Ishikawa (cell line): ENCODE measurements around the gene KCNQ1.

ENCODE experiments used
- CEBPB ChIP-seq: IDR thresholded peaks from 2 replicates; pipeline ENCODE4 v1.6.1; 2012
- CREB1 ChIP-seq: IDR thresholded peaks from 2 replicates; pipeline ENCODE4 v1.6.1; 2012; ENCODE audit warnings: low read depth
- EGR1 ChIP-seq: IDR thresholded peaks from 2 replicates; pipeline ENCODE4 v1.6.1; 2012
- EP300 ChIP-seq: IDR thresholded peaks from 2 replicates; pipeline ENCODE4 v1.6.1; 2012; ENCODE audit warnings: borderline replicate concordance
- FOXM1 ChIP-seq: IDR thresholded peaks from 2 replicates; pipeline ENCODE4 v1.6.1; 2012; ENCODE audit warnings: low read depth, borderline replicate concordance
- MAX ChIP-seq: IDR thresholded peaks from 2 replicates; pipeline ENCODE4 v1.6.1; 2012
- NFIC ChIP-seq: IDR thresholded peaks from 2 replicates; pipeline ENCODE4 v1.6.1; 2012
- RAD21 ChIP-seq: IDR thresholded peaks from 2 replicates; pipeline ENCODE4 v1.6.1; 2012; ENCODE audit warnings: low read depth
- REST ChIP-seq: IDR thresholded peaks from 2 replicates; pipeline ENCODE4 v1.6.1; 2012; ENCODE audit warnings: low read depth, mild to moderate bottlenecking
- TAF1 ChIP-seq: IDR thresholded peaks from 2 replicates; pipeline ENCODE4 v1.6.1; 2012; ENCODE audit warnings: low read depth, mild to moderate bottlenecking
- TCF12 ChIP-seq: IDR thresholded peaks from 2 replicates; pipeline ENCODE4 v1.6.1; 2012; ENCODE audit warnings: low read depth
- TEAD4 ChIP-seq: IDR thresholded peaks from 2 replicates; pipeline ENCODE4 v1.6.1; 2012
- YY1 ChIP-seq: IDR thresholded peaks from 2 replicates; pipeline ENCODE4 v1.6.1; 2012; ENCODE audit warnings: low read depth
- ZBTB7A ChIP-seq: IDR thresholded peaks from 2 replicates; pipeline ENCODE4 v1.6.1; 2012; ENCODE audit warnings: low read depth
- TF ChIP-seq, protein P1 (sequence below): IDR thresholded peaks from 2 replicates; pipeline ENCODE4 v1.6.1; 2012

The KCNQ1 gene

GRCh38 chr11:2797741-2798361 is 353.0 kb downstream of the KCNQ1 start:
- TF ChIP-seq RAD21 = no peak
- TF ChIP-seq FOXM1 = no peak
- no peak for TF ChIP-seq TCF12
- TF ChIP-seq ZBTB7A = no peak
- no peak for TF ChIP-seq TEAD4
- no peak for TF ChIP-seq EGR1
- TF ChIP-seq REST = no peak
- no peak for TF ChIP-seq CEBPB
- TF ChIP-seq NFIC = no peak
- TF ChIP-seq CREB1 = no peak
- TF ChIP-seq EP300 = no peak

DNA sequence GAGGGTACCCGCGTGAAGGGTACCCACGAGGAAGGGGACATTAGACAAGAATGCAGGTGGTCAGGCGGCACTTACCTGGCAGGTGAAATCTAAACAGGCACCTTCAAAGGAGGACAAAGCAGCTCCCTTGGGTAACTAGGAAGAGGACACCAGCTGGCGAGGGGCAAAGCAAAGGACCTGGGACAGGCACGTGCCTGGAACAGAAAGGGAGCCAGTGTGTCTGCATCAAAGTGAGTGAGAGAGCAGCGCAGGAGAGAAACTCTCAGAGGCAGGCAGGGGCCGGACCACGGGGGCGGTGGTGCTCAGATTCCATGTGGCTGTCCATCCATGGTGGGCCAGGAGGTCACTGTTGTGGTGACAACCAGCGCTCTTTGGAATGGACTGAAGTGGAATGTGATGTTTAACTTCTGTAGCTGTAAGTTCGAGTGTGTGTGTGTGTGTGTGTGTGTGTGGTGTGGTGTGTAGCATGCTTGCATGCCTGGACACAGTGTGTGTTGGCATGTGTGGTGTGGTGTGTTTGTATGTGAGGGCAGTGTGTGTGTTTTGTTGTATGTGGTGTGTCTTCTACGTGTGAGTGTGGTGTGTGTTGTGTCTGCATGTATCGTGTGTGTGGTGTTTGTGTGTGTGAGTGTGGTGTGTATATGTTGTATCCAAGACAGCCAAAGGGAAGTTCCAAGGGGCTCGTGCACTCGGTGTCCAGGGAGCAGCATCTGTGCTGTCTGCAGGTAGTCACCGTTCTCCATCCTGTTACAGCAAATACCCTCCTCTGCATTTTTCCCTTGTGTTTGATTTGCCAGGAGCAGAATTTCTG is 354.3 kb downstream of the KCNQ1 start:
- no peak for TF ChIP-seq CEBPB
- TF ChIP-seq RAD21 = no peak
- no peak for TF ChIP-seq EP300
- TF ChIP-seq TEAD4 = no peak
- TF ChIP-seq, protein P1, sequence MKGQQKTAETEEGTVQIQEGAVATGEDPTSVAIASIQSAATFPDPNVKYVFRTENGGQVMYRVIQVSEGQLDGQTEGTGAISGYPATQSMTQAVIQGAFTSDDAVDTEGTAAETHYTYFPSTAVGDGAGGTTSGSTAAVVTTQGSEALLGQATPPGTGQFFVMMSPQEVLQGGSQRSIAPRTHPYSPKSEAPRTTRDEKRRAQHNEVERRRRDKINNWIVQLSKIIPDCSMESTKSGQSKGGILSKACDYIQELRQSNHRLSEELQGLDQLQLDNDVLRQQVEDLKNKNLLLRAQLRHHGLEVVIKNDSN = no peak
- no peak for TF ChIP-seq TAF1
- no peak for TF ChIP-seq NFIC
- no peak for TF ChIP-seq ZBTB7A
- no peak for TF ChIP-seq CREB1
- TF ChIP-seq REST = no peak
- no peak for TF ChIP-seq MAX
- TF ChIP-seq FOXM1 = no peak
- TF ChIP-seq YY1 = no peak
- TF ChIP-seq EGR1 = no peak
- TF ChIP-seq TCF12 = no peak

DNA sequence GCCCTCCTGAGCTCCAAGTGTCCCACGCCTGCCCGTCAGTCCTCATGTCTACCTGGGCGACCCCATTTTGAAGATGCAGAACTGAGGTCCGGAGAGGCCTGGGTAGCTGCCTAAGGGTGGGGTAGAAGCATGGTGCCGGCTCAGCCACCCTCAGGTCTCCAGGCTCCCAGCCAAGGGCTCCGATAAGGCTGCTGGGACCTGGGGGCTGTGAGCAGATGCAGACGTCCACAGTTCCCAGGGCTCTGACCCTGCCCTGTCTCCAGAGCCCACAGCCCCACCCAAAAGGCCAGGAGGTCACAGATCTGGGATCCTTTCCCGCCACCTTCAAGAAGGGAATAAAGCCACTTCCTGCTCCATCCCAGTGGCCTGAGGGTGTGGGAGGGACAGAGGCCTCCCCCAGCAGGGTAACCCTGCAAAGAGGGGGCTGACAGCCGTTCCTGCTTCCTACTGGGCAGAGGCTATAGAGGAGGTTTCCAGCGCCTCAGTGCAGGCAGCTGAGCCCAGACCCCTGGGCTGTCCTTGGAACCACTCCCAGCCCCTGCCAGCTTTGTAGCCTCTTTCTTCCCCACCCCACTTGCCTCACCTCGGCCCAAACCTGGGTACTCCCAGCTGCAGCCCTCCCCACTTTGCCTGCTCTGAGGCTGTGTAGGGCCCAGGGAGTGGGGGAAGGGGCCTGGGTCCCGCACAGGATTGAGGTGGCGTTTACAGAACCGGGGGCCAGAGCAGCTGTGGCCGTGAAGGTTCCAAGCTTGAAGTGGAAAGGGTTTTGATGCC is 355.3 kb downstream of the KCNQ1 start:
- TF ChIP-seq YY1 = no peak
- no peak for TF ChIP-seq EGR1
- TF ChIP-seq CREB1 = no peak
- TF ChIP-seq, protein P1 = no peak

DNA sequence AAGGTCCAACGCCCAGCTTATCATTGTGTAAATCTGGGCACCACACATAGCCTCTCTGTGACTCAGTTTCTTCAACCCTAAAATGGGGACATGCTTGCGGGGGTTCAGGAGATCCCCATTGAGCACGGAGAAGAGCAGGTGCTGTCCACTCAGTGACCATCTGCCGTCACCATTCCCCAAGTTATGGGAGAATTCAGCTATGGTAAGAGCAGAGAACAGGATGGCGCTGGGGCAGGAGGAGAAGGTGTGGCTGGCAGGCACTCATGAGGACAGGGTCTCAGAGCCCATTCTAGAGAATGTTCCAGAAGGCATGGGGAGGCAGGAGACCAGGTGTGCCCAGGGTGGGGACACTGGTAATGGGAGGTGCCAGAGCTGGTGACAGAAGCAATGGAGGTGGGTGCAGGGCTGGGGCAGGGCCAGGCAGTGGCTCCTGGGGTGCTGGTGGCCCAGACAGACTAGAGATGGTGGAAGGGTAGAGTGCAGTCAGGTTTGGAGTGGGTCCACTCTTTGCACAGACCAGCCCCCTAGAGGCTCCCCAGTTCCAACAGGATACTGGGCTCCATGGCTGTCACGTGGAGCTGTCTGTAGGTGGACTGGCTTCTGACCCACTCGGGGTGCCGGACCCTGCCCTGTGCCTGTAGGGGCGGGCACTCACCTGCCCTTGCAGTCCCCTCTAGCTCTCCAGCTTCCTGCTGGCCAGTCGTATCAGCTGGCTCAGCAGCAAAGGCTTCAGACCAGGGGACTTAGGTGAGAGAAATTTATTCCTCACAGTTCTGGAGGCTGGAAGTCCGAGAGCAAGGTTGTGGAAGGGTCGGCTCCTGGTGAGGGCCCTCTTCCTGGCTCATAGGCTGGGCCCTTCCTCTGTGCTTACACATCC is 356.1 kb downstream of the KCNQ1 start:
- TF ChIP-seq EP300 (no peak), ZBTB7A (no peak), NFIC (no peak), MAX (no peak), YY1 (no peak), REST (no peak), FOXM1 (no peak), TEAD4 (no peak), TCF12 (no peak), CREB1 (no peak), RAD21 (no peak), TAF1 (no peak), EGR1 (no peak), CEBPB (no peak)
- TF ChIP-seq, protein P1 = no peak
